Endothelial cell of umbilical vein (primary cell): ENCODE data around the gene KCNIP3. TPM values are rescaled to one million over a fixed set of nuclear protein-coding genes. Genes with fewer than 3 reads are reported as not detected.

Experiments used
- BruUV-seq: library from RNA; stranded (reverse); fragments of 400-500 nt; replicated peaks from 2 replicates; lab custom pipeline; 2021; lab: Mats Ljungman, UMichigan
- CTCF ChIA-PET: fragments of 300-600, 350-600 bp; sonication (Branson Sonifier 250); formaldehyde crosslinking; loops from one replicate; lab custom pipeline; 2021; ENCODE audit warnings: antibody characterized with exemption, inconsistent platforms; lab: Charles Lee
- POLR2A ChIA-PET: fragments of 300-600, 350-600 bp; sonication (Branson Sonifier 250); formaldehyde crosslinking; loops from one replicate; lab custom pipeline; 2021; ENCODE audit warnings: antibody characterized with exemption, inconsistent platforms; lab: Charles Lee
- DNase-seq: peaks from one replicate; pipeline ENCODE4 v3.0.0-alpha.2; 2011; ENCODE audit warnings: low read depth, low spot score
- FAIRE-seq: peaks from 2 replicates; lab custom pipeline; 2011; peaks lifted over from hg19 to GRCh38; lab: Jason Lieb, UNC
- H2AFZ ChIP-seq: 2 replicates; pipeline ENCODE4 v1.6.0; 2012; ENCODE audit warnings: low read depth, low read length, control low read depth, inconsistent platforms
- H3K27ac ChIP-seq: 2 replicates; pipeline ENCODE4 v1.5.1; 2011; ENCODE audit warnings: low read depth, mild to moderate bottlenecking, control low read depth, low read length, moderate library complexity; ENCODE audit not compliant: insufficient read depth
- H3K27me3 ChIP-seq, 2 experiments: 2 replicates each; pipeline versions ENCODE4 v1.6.0 to v1.6.1; 2011; ENCODE audit warnings: low read length in 2 of 2, mixed read lengths in 1 of 2; ENCODE audit not compliant: control insufficient read depth in 2 of 2, insufficient read depth in 2 of 2
- H3K36me3 ChIP-seq, 2 experiments: 2 replicates in 1 of 2; 3 replicates in 1 of 2; pipeline ENCODE4 v1.5.1; 2011; ENCODE audit warnings: low read length in 2 of 2, mild to moderate bottlenecking in 1 of 2, moderate library complexity in 1 of 2; ENCODE audit not compliant: control insufficient read depth in 2 of 2, insufficient read depth in 2 of 2; ENCODE audit errors: extremely low read depth in 1 of 2
- H3K4me1 ChIP-seq: 3 replicates; pipeline ENCODE4 v1.5.1; 2011; ENCODE audit warnings: mild to moderate bottlenecking, low read length; ENCODE audit not compliant: control insufficient read depth, insufficient read depth; ENCODE audit errors: extremely low read depth
- H3K4me2 ChIP-seq: 2 replicates; pipeline ENCODE4 v1.6.1; 2011; ENCODE audit warnings: low read length, control low read depth, mixed read lengths; ENCODE audit not compliant: insufficient read depth
- H3K4me3 ChIP-seq, 3 experiments: fragments of 200-600 bp in 1 of 3; sonication (generic), shearing (Covaris generic) in 1 of 3; replicated peaks in 1 of 3; 2 replicates each; pipeline ENCODE4 v1.5.1; 2011 to 2016; ENCODE audit warnings: control low read depth in 3 of 3, low read length in 3 of 3, mild to moderate bottlenecking in 2 of 3, inconsistent platforms in 1 of 3, low read depth in 1 of 3, moderate library complexity in 1 of 3; ENCODE audit not compliant: insufficient read depth in 1 of 3
- H3K79me2 ChIP-seq: 2 replicates; pipeline ENCODE4 v1.6.0; 2012; ENCODE audit warnings: low read length, inconsistent platforms; ENCODE audit not compliant: control insufficient read depth, insufficient read depth
- H3K9ac ChIP-seq: replicated peaks from 2 replicates; pipeline ENCODE3; 2011; ENCODE audit warnings: low read length, control low read depth; ENCODE audit not compliant: insufficient read depth; ENCODE audit errors: extremely low read depth
- H3K9me1 ChIP-seq: replicated peaks from 3 replicates; pipeline ENCODE4 v1.6.0; 2011; ENCODE audit warnings: mild to moderate bottlenecking, low read length; ENCODE audit not compliant: control insufficient read depth, insufficient read depth; ENCODE audit errors: extremely low read depth
- H3K9me3 ChIP-seq: replicated peaks from 2 replicates; pipeline ENCODE4 v1.5.1; 2012; ENCODE audit warnings: low read length, inconsistent platforms; ENCODE audit not compliant: control insufficient read depth, insufficient read depth
- H4K20me1 ChIP-seq: replicated peaks from 2 replicates; pipeline ENCODE3; 2011; ENCODE audit warnings: mild to moderate bottlenecking, low read length; ENCODE audit not compliant: control insufficient read depth, insufficient read depth; ENCODE audit errors: extremely low read depth
- CTCF ChIP-seq, 2 donors: IDR thresholded peaks; 1 replicate in 1 of 2; 2 replicates in 1 of 2; pipeline ENCODE4 v1.5.1; 2011; ENCODE audit warnings: low read length in 2 of 2, mild to moderate bottlenecking in 2 of 2, moderate library complexity in 2 of 2, control low read depth in 1 of 2, inconsistent platforms in 1 of 2, low read depth in 1 of 2; ENCODE audit not compliant: insufficient read depth in 1 of 2; ENCODE audit errors: extremely low read depth in 1 of 2
- EZH2 ChIP-seq: IDR thresholded peaks from 2 replicates; pipeline ENCODE4 v1.6.1; 2012; ENCODE audit warnings: borderline replicate concordance, low read depth, mild to moderate bottlenecking, moderate library complexity, low read length, inconsistent platforms; ENCODE audit not compliant: severe bottlenecking
- FOS ChIP-seq: IDR thresholded peaks from 2 replicates; pipeline ENCODE4 v1.6.1; 2011; ENCODE audit warnings: mild to moderate bottlenecking, low read length, moderate library complexity, borderline replicate concordance; ENCODE audit not compliant: insufficient read depth
- GATA2 ChIP-seq: IDR thresholded peaks from 2 replicates; pipeline ENCODE4 v1.7.0; 2011; ENCODE audit warnings: low read depth, mild to moderate bottlenecking, moderate library complexity, mixed read lengths, low read length; ENCODE audit not compliant: insufficient read length, insufficient read depth
- JUN ChIP-seq: IDR thresholded peaks from 2 replicates; pipeline ENCODE4 v1.6.1; 2011; ENCODE audit warnings: borderline replicate concordance, low read depth; ENCODE audit not compliant: insufficient read length, insufficient read depth
- MAX ChIP-seq: IDR thresholded peaks from 2 replicates; pipeline ENCODE4 v1.6.1; 2011; ENCODE audit not compliant: insufficient read depth, insufficient read length
- MYC ChIP-seq: IDR thresholded peaks from one replicate; pipeline ENCODE4 v1.6.1; 2011; ENCODE audit warnings: mild to moderate bottlenecking, low read depth, low read length
- POLR2A ChIP-seq: IDR thresholded peaks from 2 replicates; pipeline ENCODE4 v1.6.1; 2012; ENCODE audit warnings: low read depth, mild to moderate bottlenecking, control low read depth, low read length
- POLR2AphosphoS5 ChIP-seq: IDR thresholded peaks from 2 replicates; pipeline ENCODE4 v1.6.1; 2012; ENCODE audit warnings: low read depth, mild to moderate bottlenecking, control low read depth, low read length, moderate library complexity; ENCODE audit not compliant: insufficient read depth
- dilution Hi-C: fragments of 300-500 bp; cut with MboI; formaldehyde crosslinking; loops from one replicate; pipeline ENCODE4 v1.15.0; 2019; ENCODE audit warnings: low sequenced_read_pairs; ENCODE audit not compliant: extremely low pct_ligation_motif_present
- intact Hi-C: fragments of 100-400 bp; cut with micrococcal nuclease; formaldehyde crosslinking; loops from one replicate; pipeline ENCODE4 v1.10.0; 2022
- polyA plus RNA-seq, 4 experiments: library from polyadenylated mRNA; depleted of rRNA in 3 of 4; stranded (reverse) in 3 of 4; unstranded in 1 of 4; fragments of >200 nt; gene quantifications; 2 replicates each; pipeline versions ENCODE4 v1.2.1 to v1.2.3, GENCODE V29; 2011 to 2012; ENCODE audit warnings: missing spikeins in 1 of 4
- total RNA-seq: library from RNA; stranded (reverse); gene quantifications from 2 replicates; pipeline ENCODE4 v1.2.3, GENCODE V29; 2021

The KCNIP3 gene
- total and polyA plus RNA-seq, 2 donors (not counting 3 experiments of a cell fraction or from before 2014, with no cell fraction given), result 0.12 to 0.62 TPM

GRCh38 chr2:95331606-95332005 lies 34.5 kb downstream of the KCNIP3 start:
- dilution Hi-C loops (no loop called here), intact Hi-C loops (no loop called here)
- no peak overlapping the region for H2AFZ ChIP-seq
- BruUV-seq, result no TSS peak
- H3K9ac ChIP-seq, result no peak overlapping the region
- no peaks in the 10 kb centered on the region for H4K20me1 ChIP-seq
- no peaks in the 10 kb centered on the region for H3K9me3 ChIP-seq
- TF ChIP-seq EZH2 (no peak), MAX (no peak), JUN (no peak), CTCF (IDR thresholded peaks at IDR 0.05; ENCODE audit: extremely low read depth in 1 of 2, insufficient read depth in 1 of 2, low read depth in 1 of 2, low read length in 2 of 2) (no peak), GATA2 (no peak), POLR2A (no peak), POLR2AphosphoS5 (no peak), FOS (no peak), MYC (no peak)
- DNase-seq, result no peak
- H3K79me2 ChIP-seq, result no peaks in the 10 kb centered on the region
- H3K4me2 ChIP-seq, result no peak overlapping the region
- H3K27ac ChIP-seq, result no peak overlapping the region
- no peaks in the 10 kb centered on the region for H3K4me1 ChIP-seq
- no peak for FAIRE-seq
- no peaks in the 10 kb centered on the region for H3K36me3 ChIP-seq
- peaks cover 0 to 5% of the 10 kb centered on the region in 2 experiments for H3K27me3 ChIP-seq
- ChIA-PET POLR2A (no interaction called here), CTCF (no interaction called here)
- H3K9me1 ChIP-seq, result no peaks in the 10 kb centered on the region
- H3K4me3 ChIP-seq, result no peak overlapping the region
